Measurements from ENCODE around the gene PARD3B.

The PARD3B gene

GRCh38 chr2:205662206-205662965 is 1117.1 kb downstream of the PARD3B start:
- no peak overlapping the region for H3K4me3 ChIP-seq (replicated peaks; ENCODE audit: low read depth, low read length)
- no peaks in the 10 kb centered on the region for H3K27me3 ChIP-seq (replicated peaks; ENCODE audit: control insufficient read depth, insufficient read depth, low read length)
- no peaks in the 10 kb centered on the region for H3K36me3 ChIP-seq (ENCODE audit: control insufficient read depth, insufficient read depth, low read length)
- DNase-seq (ENCODE audit: extremely low read depth, insufficient read length) = no peak
- no peak for TF ChIP-seq CTCF (IDR thresholded peaks at IDR 0.05; ENCODE audit: insufficient read depth, low read length, poor library complexity, severe bottlenecking)

- Histone ChIP-seq H3K27me3 (replicated peaks; ENCODE audit: control insufficient read depth, insufficient read depth, low read length) (no peaks in the 10 kb centered on the region), H3K36me3 (ENCODE audit: control insufficient read depth, insufficient read depth, low read length) (no peaks in the 10 kb centered on the region), H3K4me3 (replicated peaks; ENCODE audit: low read depth, low read length) (no peak overlapping the region)
- no peak for DNase-seq (ENCODE audit: extremely low read depth, insufficient read length)
- TF ChIP-seq CTCF (IDR thresholded peaks at IDR 0.05; ENCODE audit: insufficient read depth, low read length, poor library complexity, severe bottlenecking) = no peak
These were observed 1120.5 kb downstream of the PARD3B start for GRCh38 chr2:205665791-205666190.
